Kidney epithelial cell (primary cell): ENCODE measurements around the gene MUC22. TPM values are rescaled to one million over a fixed set of nuclear protein-coding genes. Genes with fewer than 3 reads are reported as not detected.
A peak's percentile ranks its signal among the peaks of the same experiment; 100 is the strongest.
"Not testable (repeated sequence)": the region's sequence is repeated elsewhere in the genome, so short reads cannot be mapped to it uniquely, and the experiment has no call there.

Experiments
- DNase-seq: peaks from one replicate; pipeline ENCODE4 v3.0.0-alpha.2; 2010; ENCODE audit warnings: low read depth
- H3K27me3 ChIP-seq: 2 replicates; pipeline ENCODE4 v1.6.0; 2011; ENCODE audit warnings: low read length; ENCODE audit not compliant: control insufficient read depth, insufficient read depth
- H3K36me3 ChIP-seq: 2 replicates; pipeline ENCODE4 v1.5.1; 2011; ENCODE audit warnings: low read length; ENCODE audit not compliant: control insufficient read depth, insufficient read depth
- H3K4me3 ChIP-seq: 2 replicates; pipeline ENCODE4 v1.5.1; 2011; ENCODE audit warnings: low read depth, mild to moderate bottlenecking, control low read depth, low read length
- CTCF ChIP-seq: IDR thresholded peaks from 2 replicates; pipeline ENCODE4 v1.5.1; 2011; ENCODE audit warnings: mild to moderate bottlenecking, moderate library complexity, low read length, control low read depth, inconsistent platforms; ENCODE audit not compliant: insufficient read depth, poor library complexity, severe bottlenecking
- total RNA-seq: library from RNA; depleted of rRNA; stranded (reverse); fragments of >200 nt; gene quantifications from 2 replicates; pipeline ENCODE4 v1.2.3, GENCODE V29; 2015

The MUC22 gene
- total RNA-seq, 1 donor from 2014 or later = not detected

GRCh38 chr6:31038559-31038958 is 28.3 kb downstream of the MUC22 start:
- no peaks in the 10 kb centered on the region for H3K27me3 ChIP-seq
- H3K36me3 ChIP-seq = no peaks in the 10 kb centered on the region
- TF ChIP-seq CTCF = no peak
- H3K4me3 ChIP-seq = no peak overlapping the region
- no peak for DNase-seq

- no peak for DNase-seq
- Histone ChIP-seq H3K36me3 (no peaks in the 10 kb centered on the region), H3K27me3 (no peaks in the 10 kb centered on the region), H3K4me3 (no peak overlapping the region)
- no peak for TF ChIP-seq CTCF
These were observed 30.5 kb downstream of the MUC22 start for GRCh38 chr6:31040801-31041200.

- no peaks in the 10 kb centered on the region for H3K27me3 ChIP-seq
- TF ChIP-seq CTCF = no peak
- no peak overlapping the region for H3K4me3 ChIP-seq
- no peaks in the 10 kb centered on the region for H3K36me3 ChIP-seq
- DNase-seq = peak; percentile 76
These were observed 31.2 kb downstream of the MUC22 start for GRCh38 chr6:31041372-31041974.

GRCh38 chr6:31042806-31043205 is 32.5 kb downstream of the MUC22 start:
- no peaks in the 10 kb centered on the region for H3K27me3 ChIP-seq
- DNase-seq = no peak

GRCh38 chr6:31048099-31048498 is 37.8 kb downstream of the MUC22 start:
- no peak for TF ChIP-seq CTCF
- no peak for DNase-seq
- Histone ChIP-seq H3K27me3 (no peaks in the 10 kb centered on the region), H3K4me3 (no peak overlapping the region), H3K36me3 (no peaks in the 10 kb centered on the region)

More at GRCh38 chr6:31042806-31043205, 32.5 kb downstream of the MUC22 start:
- peak; percentile 61 for TF ChIP-seq CTCF
- H3K36me3 ChIP-seq = no peaks in the 10 kb centered on the region
- H3K4me3 ChIP-seq = no peak overlapping the region

GRCh38 chr6:31049518-31049917 is 39.2 kb downstream of the MUC22 start:
- Histone ChIP-seq H3K4me3 (no peak overlapping the region), H3K27me3 (no peaks in the 10 kb centered on the region), H3K36me3 (no peaks in the 10 kb centered on the region)
- no peak for TF ChIP-seq CTCF
- DNase-seq = no peak

GRCh38 chr6:31053187-31053586 is 42.9 kb downstream of the MUC22 start:
- not testable (repeated sequence) for DNase-seq, H3K4me3 ChIP-seq, H3K36me3 ChIP-seq, H3K27me3 ChIP-seq
